ENCODE results near the gene HDLBP. TPM values are rescaled to one million over a fixed set of nuclear protein-coding genes. Genes with fewer than 3 reads are reported as not detected.

Gene HDLBP
- total RNA-seq, 2 experiments from 2014 or later: 259 to 266 TPM

GRCh38 chr2:241325257-241325656 lies 9.8 kb upstream of the HDLBP start:
- Mint-ChIP-seq H3K4me3 (no peak overlapping the region), H3K27ac (peak overlapping the region; percentile 9), H3K9me3 (no peaks in the 10 kb centered on the region), H3K4me1 (ENCODE audit: low read depth) (peaks cover 34% of the 10 kb centered on the region), H3K27me3 (no peaks in the 10 kb centered on the region), H3K36me3 (ENCODE audit: low read depth) (peaks cover 49% of the 10 kb centered on the region)
- ATAC-seq (no peak), DNase-seq (no peak)
- no peak for TF ChIP-seq CTCF (IDR thresholded peaks at IDR 0.05)
- ChIA-PET CTCF (no interaction called here), POLR2A (no interaction called here)
- intact Hi-C loops (cut with micrococcal nuclease): no loop called here

- H3K9me3 Mint-ChIP-seq: no peaks in the 10 kb centered on the region
- peaks cover 50% of the 10 kb centered on the region for H3K36me3 Mint-ChIP-seq (ENCODE audit: low read depth)
- no peak for TF ChIP-seq CTCF (IDR thresholded peaks at IDR 0.05)
- no peak for ATAC-seq
- POLR2A ChIA-PET: interaction anchor here (1.4 kb wide), 1 partner anchor 10 kb away, joined by 6 read pairs; the partner anchor contains the start of genes HDLBP and SEPTIN2
- no peak overlapping the region for H3K4me3 Mint-ChIP-seq
- no peak overlapping the region for H3K27ac Mint-ChIP-seq
- no peaks in the 10 kb centered on the region for H3K27me3 Mint-ChIP-seq
- intact Hi-C loops (cut with micrococcal nuclease): no loop called here
- no peak for DNase-seq
- CTCF ChIA-PET: no interaction called here
- H3K4me1 Mint-ChIP-seq (ENCODE audit: low read depth): peaks cover 38% of the 10 kb centered on the region
Observed at GRCh38 chr2:241324775-241325174, 9.3 kb upstream of the HDLBP start.

GRCh38 chr2:241323778-241324177 lies 8.3 kb upstream of the HDLBP start:
- TF ChIP-seq CTCF (IDR thresholded peaks at IDR 0.05): no peak
- no peak for ATAC-seq
- H3K27me3 Mint-ChIP-seq: no peaks in the 10 kb centered on the region
- no peak for DNase-seq
- H3K9me3 Mint-ChIP-seq: no peaks in the 10 kb centered on the region
- ChIA-PET CTCF (no interaction called here), POLR2A (interaction anchor here (0.6 to 1.4 kb wide), 2 partner anchors 9 to 25 kb away, joined by 3 to 6 read pairs; partner anchors contain the start of genes HDLBP and SEPTIN2)
- peaks cover 46% of the 10 kb centered on the region for H3K4me1 Mint-ChIP-seq (ENCODE audit: low read depth)
- H3K27ac Mint-ChIP-seq: no peak overlapping the region
- no peak overlapping the region for H3K4me3 Mint-ChIP-seq
- H3K36me3 Mint-ChIP-seq (ENCODE audit: low read depth): peaks cover 45% of the 10 kb centered on the region
- intact Hi-C loops (cut with micrococcal nuclease): no loop called here

GRCh38 chr2:241321886-241322285 lies 6.4 kb upstream of the HDLBP start:
- Mint-ChIP-seq H3K4me1 (ENCODE audit: low read depth) (peaks cover 64% of the 10 kb centered on the region), H3K4me3 (no peak overlapping the region), H3K9me3 (no peaks in the 10 kb centered on the region), H3K27ac (peak overlapping the region; percentile 14), H3K36me3 (ENCODE audit: low read depth) (peaks cover 47% of the 10 kb centered on the region), H3K27me3 (no peaks in the 10 kb centered on the region)
- TF ChIP-seq CTCF (IDR thresholded peaks at IDR 0.05): no peak
- CTCF ChIA-PET: no interaction called here
- no peak for DNase-seq
- POLR2A ChIA-PET: no interaction called here
- intact Hi-C loops (cut with micrococcal nuclease): no loop called here
- ATAC-seq: no peak

GRCh38 chr2:241321033-241321432 lies 5.6 kb upstream of the HDLBP start:
- ChIA-PET POLR2A (no interaction called here), CTCF (no interaction called here)
- Mint-ChIP-seq H3K27ac (peak overlapping the region; percentile 27), H3K9me3 (no peaks in the 10 kb centered on the region), H3K4me1 (ENCODE audit: low read depth) (peaks cover 66% of the 10 kb centered on the region), H3K36me3 (ENCODE audit: low read depth) (peaks cover 54% of the 10 kb centered on the region), H3K4me3 (no peak overlapping the region), H3K27me3 (no peaks in the 10 kb centered on the region)
- DNase-seq (no peak), ATAC-seq (no peak)
- TF ChIP-seq CTCF (IDR thresholded peaks at IDR 0.05): no peak
- intact Hi-C loops (cut with micrococcal nuclease): no loop called here

All from activated CD8-positive, alpha-beta T cell treated with anti-CD3 and anti-CD28 coated beads for 36 hours (primary cell).